Gastroesophageal sphincter (tissue), 3 donors: ENCODE data around the gene METTL15.

ENCODE experiments used
- CTCF ChIP-seq, 4 experiments: fragments of 200-600 bp in 2 of 4; fragments of 450-650 bp in 2 of 4; sonication (generic) in 1 of 4; IDR thresholded peaks; one replicate each; pipeline ENCODE4 v1.5.1; 2017 to 2019; ENCODE audit warnings: antibody characterized with exemption in 4 of 4, mild to moderate bottlenecking in 2 of 4, moderate library complexity in 2 of 4
- EP300 ChIP-seq: sonication (generic); formaldehyde crosslinking; IDR thresholded peaks from one replicate; pipeline ENCODE4 v1.6.1; 2017; ENCODE audit warnings: antibody characterized with exemption, mild to moderate bottlenecking
- POLR2A ChIP-seq, 2 donors: fragments of 450-650 bp; IDR thresholded peaks; one replicate each; pipeline ENCODE4 v1.6.1; 2017; ENCODE audit warnings: antibody characterized with exemption in 2 of 2, mild to moderate bottlenecking in 2 of 2, moderate library complexity in 1 of 2

- TF ChIP-seq CTCF (IDR thresholded peaks at IDR 0.05): no peak
- no peak for TF ChIP-seq POLR2A (IDR thresholded peaks at IDR 0.05)
- TF ChIP-seq EP300: no peak
Measured at GRCh38 chr11:28092786-28093185, 15.4 kb upstream of the METTL15 start.
